NCI-H2081 (cell line): ENCODE data around the gene MAMDC2.

Experiments used
- DNase-seq, 2 experiments: peaks; one replicate each; lab custom pipeline; 2025; lab: John Stamatoyannopoulos, UW

Gene MAMDC2, protein sequence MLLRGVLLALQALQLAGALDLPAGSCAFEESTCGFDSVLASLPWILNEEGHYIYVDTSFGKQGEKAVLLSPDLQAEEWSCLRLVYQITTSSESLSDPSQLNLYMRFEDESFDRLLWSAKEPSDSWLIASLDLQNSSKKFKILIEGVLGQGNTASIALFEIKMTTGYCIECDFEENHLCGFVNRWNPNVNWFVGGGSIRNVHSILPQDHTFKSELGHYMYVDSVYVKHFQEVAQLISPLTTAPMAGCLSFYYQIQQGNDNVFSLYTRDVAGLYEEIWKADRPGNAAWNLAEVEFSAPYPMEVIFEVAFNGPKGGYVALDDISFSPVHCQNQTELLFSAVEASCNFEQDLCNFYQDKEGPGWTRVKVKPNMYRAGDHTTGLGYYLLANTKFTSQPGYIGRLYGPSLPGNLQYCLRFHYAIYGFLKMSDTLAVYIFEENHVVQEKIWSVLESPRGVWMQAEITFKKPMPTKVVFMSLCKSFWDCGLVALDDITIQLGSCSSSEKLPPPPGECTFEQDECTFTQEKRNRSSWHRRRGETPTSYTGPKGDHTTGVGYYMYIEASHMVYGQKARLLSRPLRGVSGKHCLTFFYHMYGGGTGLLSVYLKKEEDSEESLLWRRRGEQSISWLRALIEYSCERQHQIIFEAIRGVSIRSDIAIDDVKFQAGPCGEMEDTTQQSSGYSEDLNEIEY

DNA sequence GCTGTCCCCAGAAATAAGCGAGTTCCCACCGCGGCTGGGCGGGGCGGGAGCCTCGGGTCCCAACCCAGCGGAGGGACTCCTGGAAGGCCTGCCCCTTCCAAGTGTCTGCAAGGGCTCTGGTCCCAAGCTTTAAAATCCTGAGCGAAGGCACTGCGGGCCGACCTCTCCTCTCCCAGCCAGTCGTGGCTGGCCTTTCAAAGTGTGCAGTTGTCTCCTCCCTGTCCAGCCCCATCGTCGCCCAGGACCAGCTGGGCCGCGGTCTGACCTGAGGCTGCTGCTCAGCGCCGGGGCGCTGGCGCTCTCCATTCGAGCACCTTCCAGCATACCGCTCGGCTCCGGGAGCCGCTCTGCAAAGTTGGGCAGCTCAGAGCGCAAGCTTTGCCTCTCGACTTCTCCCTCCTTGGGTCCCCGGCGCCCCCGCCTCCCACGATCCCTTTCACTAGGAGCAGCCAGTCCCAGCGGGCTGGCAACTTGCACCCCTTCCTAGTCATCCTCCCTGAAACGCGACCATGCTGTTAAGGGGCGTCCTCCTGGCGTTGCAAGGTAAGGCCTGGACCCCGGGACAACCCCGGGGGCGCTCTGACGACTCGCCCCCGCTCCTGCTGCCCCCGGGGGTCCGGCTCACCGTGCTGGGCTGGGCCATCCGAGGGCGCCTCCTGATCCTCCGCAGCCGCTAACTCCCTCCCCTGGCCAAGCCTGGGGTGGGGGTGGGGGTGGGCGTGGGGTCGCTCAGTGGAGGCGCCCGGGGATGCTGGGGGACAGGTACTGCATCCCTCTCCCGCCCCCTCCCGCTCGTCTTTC lies at the start of gene MAMDC2:
TSS of gene MAMDC2 (plus strand) at position 160 of the 801 bp plus-strand sequence. CDS start at position 510, 350 bp downstream.
- DNase-seq = peak; percentile 22 to 48

DNA sequence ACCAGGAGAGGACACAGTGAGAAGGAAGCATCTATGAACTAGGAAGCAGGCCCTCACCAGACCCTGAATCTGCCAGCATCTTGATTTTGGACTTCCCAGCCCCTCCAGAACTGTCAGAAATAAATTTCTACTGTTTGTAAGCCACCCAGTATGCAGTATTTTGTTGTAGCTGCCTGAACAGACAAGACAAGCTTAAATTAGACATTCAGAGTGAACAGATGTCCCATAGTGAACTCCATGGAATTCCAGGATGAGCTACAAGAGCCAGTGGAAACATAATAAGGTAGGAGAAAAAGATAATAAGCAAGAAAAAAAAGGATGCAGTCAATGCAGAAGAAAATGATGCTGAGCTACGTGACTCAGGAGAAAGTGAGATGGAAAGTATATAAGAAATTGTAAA lies 47.8 kb upstream of the MAMDC2 start:
- DNase-seq = no peak

DNA sequence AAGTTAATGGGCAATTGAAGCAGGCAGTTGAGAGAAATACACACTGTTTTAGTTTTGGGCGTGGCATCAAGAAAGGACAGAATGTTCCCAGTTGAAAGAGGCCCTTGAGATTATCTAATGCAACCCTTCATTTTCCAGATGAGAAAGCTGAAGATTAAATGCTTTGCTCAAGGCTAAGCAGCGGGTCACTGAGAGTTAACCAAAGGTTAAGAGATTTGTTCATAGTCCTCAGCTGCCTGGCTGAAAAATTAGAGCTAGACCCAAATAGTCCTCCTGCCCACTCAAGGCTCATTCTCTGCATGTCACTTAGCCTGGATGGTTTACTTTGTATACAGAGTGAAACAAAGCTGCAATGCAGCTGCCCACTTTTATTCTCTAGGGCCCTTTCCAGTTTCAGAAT lies 46.7 kb upstream of the MAMDC2 start:
- DNase-seq = no peak

DNA sequence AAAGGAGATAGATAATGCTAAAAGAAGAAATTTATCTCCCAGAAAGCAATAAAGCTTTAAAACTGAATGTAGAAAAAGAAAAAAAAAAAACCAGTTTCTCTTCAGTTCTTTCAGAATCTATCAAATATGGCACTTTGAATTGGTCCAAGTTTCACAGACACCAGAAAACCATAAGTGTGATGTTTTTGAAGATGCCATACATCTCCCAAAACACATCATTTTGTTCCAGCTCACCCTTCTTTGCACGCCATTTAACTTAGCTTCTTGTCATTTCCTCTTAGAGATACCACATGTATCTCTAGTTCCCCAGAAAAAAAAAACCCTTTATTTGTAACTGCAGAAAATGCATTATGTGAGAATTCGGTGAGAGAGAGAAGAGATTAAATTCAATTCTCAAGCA lies 46.1 kb upstream of the MAMDC2 start:
- DNase-seq = no peak

DNA sequence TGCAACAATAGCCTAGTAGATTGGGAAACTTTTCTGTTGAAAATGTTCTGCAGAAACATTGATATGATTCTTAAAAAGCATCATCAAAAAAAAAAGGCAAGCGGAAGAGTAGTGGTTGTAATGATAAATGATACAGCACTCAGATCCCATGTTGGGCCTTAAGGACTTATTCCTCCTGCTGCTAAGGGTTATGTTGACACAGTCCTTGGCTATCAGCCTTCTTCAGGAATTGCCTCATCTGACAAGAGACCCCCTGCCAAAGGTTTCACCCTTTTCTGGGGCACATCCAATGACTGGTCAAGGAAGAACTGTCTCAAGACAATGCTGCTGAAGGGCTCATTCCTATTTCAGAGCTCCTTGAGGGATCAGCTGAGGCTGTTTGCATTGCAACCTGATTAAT lies 44.3 kb upstream of the MAMDC2 start:
- no peak for DNase-seq

DNA sequence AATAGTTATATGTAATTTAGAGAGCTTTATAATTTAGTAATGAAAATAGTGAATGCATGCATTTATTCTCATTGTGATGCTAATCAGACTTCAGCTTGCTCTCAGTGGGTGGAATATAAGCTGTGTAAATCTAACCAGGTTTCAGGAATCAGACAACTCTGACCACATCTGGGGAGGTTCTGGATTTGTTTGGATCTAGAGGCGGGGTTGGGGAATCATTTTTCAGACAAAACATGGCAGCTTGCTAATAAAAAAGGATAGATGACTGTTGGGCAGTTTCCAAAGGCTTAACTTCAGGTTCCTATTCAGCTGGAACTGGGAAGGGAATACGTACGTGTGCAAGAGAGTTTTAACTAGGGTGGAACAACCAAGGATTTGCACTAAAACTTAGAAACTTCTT lies 43.2 kb upstream of the MAMDC2 start:
- DNase-seq = peak in 1 of 2 experiments; percentile 12

DNA sequence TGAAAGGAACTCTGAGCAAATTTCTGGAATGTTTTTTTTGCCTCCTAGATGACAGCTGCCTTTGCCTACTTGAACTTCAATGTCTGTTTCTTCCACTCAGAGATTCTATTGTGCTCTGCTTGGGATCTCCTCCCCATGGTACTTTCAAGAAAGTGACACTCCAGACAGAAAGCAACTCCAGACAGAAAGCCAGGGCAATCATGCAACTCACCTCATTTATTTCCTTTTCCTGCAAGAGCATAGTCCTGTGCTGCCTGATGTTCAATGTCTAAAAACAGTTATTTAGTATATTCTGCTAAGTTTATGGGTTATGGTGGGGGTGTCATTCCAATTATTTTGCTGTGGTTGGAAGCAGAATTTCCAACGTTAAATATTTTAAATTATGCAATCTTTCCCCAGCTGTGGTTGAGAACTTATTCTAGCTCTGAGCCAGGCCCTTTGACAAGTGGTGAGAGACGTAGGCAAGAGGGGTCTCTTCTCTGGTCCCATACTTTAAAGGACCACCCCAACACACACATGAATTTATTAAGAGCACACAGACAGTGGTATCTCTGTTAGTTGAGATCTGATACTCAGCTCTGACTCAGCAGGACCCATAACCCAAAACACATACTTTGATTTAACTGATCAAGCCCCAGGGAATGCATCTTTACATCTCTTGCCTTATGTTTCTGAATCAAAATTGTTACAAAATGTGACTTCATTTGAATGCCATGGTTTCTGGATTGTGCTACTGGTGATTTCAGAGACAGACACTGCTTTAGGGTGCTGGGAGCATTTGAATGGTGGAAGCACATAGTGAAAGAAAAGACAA lies 39.5 kb upstream of the MAMDC2 start:
- no peak for DNase-seq

DNA sequence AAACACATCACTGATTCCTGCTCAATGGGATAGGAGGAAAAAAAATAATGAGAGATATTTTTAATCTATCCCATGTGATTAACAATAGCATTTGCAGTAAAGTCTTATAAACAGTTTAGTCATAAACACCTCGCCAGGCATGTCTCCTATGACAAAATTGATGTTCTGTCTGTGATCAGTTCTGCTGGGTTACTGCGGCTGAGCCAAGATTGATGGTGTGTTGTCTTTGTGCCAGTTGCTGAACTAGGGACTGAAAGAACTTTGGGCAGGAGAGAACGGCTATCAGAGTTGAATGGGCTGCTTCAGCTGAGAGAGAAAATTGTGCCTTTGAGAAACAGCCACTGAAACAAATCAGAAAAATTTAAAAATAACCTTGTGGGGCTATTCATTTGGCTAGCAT lies 37.3 kb upstream of the MAMDC2 start:
- DNase-seq = no peak

DNA sequence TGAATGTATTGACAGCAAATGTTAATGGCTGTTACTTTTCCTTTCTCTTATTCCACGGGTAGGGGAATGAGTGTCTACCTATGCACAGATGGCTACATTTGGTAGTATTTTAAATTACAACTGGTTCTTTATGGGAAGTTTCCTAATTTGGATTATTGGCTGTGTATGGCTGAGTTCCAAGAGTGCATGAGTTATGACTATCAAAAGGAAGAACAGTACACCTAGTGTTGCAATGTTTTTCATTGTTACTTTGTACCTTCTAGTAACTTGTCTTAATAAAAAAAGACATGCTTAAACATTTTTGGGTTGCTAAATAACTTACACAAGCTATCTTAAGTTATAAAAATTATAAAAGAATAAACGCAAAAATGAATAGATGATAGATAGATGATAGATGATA lies 35.8 kb upstream of the MAMDC2 start:
- no peak for DNase-seq

DNA sequence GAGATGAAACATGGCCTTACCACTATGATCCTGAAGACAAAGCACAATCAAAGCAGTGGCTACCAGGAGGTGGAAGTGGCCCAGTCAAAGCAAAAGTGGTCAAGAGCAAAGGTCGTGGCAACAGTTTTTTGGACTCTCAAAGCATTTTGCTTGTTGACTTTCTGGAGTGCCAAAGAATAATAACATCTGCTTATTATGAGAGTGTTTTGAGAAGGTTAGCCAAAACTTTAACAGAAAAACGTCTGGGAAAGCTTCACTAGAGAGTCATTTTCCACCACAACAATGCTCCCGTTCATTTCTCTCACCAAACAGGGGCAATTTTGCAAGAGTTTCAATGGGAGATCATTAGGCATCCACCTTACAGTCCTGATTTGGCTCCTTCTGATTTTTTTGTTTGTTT lies 33.6 kb upstream of the MAMDC2 start:
- DNase-seq = no peak

DNA sequence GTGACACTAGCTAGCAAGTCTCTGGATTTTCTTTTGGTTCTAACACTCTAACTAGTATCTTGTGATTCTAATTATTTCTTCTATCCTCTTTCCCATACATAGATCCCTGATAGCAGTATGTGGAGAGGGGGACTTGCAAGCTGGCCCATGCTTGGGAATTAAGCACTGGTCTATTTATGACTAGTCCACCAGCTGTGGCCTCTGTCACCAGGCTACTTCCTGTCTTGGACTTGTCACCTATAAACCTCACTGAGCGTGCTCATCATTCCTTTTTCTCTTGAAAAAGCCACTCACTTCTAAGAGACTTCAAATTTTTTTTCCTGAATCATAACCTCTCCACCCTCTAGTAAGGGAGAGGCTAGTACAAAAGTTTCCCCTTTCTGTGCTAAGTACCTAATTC lies 32.3 kb upstream of the MAMDC2 start:
- DNase-seq = no peak

DNA sequence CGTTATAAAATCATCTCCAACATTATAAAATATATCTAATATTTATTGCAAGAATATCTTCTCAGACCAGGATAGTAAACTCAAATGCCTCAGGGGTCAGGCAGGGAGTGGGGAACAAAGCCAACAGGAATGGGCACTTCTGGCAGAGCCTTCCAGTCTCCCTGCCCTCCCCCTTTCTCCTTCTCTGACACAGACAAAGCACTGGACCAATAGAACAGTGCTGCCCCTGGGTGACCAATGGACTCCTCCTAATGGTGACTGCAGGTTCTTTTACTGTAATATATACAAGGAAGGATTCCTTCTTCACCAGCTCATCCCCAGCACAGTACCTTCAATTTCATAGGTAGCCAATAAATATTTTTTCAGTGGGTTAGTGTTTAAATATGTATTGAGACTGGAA lies 31.1 kb upstream of the MAMDC2 start:
- DNase-seq = no peak

DNA sequence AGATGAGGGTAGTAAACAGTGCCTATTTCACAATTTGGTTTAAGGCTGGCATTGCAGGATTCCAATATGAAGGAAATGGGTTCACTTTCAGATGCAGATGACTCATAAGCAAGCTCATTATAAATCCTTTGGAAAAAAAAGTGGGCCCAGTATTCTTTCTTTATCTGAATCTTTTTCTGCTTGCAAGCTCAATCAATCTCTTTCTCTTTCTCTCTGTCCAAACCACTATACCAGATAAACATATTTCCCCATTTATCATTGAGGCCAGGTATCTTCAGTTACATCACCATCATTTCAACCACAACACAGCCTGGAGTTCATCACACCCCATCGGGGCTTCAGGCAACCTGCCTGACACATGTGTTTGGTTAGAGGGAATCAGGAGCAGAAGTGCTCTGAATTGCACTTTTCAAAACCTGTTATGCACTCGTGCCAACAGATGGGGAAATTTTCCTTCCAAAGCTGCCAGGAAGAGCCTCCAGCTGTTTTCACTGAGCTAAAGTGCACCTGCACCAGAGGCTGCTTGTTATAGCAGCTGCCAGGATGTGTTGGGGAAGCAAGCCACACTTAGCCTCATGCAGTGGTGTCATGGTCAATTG lies 30.0 kb upstream of the MAMDC2 start:
- peak; percentile 22 to 68 for DNase-seq

DNA sequence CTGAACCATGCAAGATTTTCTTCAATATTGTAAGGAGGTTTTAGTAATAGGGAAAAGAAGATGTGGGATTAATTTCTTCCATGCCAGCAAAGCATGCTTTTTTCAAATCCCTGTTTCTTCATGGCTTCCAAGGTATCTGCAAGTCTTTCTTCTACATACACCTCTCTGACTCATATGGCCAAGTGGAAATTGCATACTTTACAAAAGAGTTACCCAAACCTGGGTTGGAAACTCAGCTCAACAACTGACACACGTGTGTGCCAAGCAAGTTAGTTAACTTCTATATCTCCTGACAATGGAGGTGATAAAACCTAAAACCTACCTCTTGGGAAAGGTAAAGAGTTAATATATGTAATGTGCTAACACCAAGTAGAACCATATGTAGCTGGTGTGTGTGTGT lies 28.5 kb upstream of the MAMDC2 start:
- DNase-seq = no peak

DNA sequence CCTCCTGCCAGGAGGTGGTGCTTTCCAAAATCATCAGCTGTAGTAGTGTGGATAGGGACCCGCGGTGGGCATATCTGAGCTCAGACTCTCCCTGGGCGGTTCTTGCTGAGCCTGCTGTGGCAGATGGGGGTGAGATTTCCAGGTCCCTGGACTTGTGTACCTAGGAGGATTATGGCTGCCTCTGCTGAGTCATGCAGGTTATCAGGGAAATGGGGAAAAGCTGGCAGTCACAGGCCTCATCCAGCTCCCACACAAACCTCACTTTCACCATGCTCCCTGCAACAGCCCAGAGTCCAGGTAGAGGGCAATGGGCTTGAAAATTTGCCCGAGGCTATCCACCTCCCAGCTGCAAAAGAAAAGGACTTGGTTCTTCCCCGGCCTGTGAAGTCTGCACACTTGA lies 23.4 kb upstream of the MAMDC2 start:
- no peak for DNase-seq

DNA sequence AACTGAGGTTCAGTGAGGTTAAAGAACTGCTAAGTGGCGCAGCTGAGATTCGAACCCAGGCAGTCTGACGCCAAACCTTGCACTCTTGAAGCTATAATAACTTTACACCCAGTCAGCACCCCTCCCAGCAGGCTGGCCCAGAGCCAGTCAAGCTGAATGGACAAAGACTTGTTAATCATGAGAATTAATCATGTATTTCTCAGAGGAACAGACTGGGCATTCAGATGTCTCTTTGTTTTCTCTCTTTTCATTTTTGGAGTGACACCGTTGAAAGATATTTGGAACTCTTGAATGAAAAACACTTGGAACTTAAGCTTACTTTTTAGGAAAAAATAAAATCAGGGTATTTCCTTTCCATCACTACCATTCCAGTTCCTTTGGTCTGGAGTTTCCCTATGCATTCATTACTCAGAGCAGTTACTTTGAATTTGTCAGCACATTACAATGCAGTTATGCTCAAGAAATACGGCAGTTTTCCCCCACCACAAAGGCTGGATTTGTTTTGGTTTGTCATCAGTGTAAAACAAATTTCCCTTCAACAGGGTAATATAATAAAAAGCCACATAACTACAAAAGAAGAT lies 22.6 kb upstream of the MAMDC2 start:
- no peak for DNase-seq

DNA sequence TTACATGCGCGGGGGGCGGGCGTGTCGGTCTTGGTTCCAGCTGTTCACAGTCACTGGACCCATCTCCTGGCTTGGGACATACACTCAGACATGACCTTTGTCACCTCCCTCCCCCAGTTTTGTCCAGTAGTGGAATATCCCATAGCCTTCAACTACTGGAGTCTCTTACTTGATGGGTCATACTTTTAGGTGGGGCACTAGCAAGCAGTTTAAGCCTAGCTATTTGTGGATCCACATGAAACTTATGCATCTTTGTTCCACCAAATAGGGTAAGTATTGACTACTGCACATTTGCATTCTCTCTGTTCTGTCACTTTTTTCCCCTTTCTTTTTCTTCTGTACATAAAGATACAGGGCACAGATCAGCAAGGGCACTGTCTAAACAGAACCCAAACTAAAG lies 15.4 kb upstream of the MAMDC2 start:
- DNase-seq = no peak

DNA sequence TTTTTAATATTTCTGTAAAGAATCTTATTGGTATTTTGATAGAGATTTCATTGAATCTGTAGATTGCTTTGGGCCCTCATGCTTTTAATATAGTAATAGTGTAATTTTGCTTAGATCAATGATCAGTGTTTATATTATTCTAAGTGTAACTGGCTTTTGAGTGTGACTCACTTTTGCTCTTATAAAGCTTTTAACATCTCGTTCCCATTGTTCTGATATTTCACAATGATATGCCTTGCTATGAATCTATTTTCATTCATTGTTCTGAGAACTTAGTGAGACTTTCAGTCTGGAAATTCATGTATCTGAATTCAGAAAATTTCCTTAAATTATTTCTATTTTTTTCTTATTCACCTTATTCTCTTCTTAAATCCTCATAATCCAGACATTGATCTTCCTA lies 13.5 kb upstream of the MAMDC2 start:
- no peak for DNase-seq

DNA sequence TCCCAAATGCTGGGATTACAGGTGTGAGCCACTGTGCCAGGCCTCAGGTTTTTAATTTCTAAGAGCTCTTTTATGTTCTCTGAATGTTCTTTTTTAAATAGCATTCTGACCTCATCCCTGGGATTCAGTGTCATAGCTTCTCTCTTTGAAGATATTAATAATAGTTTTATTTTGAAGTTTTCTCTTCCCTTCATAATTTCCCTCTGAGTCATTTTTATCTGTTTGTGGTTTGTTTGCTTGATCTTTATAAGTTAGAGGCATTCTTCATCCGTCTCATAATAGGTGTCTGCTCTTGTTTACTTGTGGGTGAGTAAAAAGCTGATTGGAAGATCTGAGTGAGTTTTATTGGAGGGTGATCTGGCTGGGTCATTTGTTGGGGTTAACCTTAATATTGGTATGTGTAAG lies 12.5 kb upstream of the MAMDC2 start:
- no peak for DNase-seq

DNA sequence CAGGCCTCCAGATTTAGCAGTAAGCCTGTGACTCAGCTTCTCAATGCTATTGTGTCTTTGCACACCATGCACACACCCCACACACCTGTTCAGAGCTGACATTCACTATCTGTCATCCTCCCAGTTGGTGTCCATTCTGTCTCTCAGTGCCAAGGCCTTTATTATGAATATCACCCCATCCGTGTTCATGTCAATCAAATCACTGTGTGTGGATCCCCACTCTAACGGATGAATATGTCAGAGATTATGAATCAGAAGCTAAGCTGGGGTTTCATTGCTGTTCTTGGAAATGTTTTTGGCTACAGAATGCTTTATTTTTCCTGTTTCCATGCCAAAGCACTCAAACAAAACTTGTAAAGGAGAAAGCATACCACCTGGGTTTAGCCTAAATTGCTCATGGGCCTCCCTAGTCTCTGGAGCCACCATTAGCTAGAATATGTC lies 9.4 kb upstream of the MAMDC2 start:
- peak; percentile 67 to 89 for DNase-seq

DNA sequence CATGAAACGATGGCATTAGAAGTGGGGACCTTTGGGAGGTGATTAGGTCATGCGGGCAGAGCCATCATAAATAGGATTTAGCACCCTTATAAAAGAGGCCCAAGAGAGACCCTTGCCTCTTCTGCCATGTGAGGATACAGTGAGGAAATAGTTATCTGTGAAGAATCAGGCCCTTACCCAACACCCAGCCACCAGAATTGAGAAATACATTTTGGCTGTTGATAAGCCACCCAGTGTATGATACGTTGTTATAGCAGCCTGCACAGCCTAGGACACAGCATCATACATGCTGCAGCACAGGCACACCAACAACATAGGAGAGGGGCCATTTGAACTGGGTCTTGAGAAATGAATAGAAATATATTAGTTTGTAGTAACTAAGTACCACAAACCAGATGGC lies 8.0 kb upstream of the MAMDC2 start:
- DNase-seq = no peak
